HG03439 (cell line): Measurements from ENCODE around the gene MYH10.

Source experiments
- ATAC-seq: cut with Tn5 transposase; IDR thresholded peaks from one replicate; pipeline ENCODE4 v1.9.1; 2021; ENCODE audit warnings: mild to moderate bottlenecking, moderate library complexity; ENCODE audit not compliant: unreplicated experiment

Gene MYH10

GRCh38 chr17:8649157-8650118 is 18.9 kb upstream of the MYH10 start:
- no peak for ATAC-seq

DNA sequence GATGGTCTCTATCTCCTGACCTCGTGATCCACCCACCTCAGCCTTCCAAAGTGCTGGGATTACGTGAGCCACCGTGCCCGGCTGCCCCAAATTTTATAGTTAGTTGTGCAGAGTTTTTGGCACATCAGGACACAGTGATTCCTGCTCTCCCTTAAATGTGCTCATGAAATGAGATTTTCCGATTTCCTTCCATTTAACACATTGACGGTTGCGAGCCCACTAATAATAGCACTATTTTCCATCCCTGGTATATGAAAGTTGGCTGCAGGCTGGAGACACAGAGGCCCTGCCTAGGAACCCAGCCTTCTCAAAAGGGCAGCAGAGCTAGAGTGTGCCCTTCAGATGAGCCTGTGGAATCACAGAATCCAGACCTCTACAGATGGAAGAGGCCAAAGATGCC is 17.4 kb upstream of the MYH10 start:
- ATAC-seq: no peak

GRCh38 chr17:8647202-8647601 is 16.7 kb upstream of the MYH10 start:
- no peak for ATAC-seq

DNA sequence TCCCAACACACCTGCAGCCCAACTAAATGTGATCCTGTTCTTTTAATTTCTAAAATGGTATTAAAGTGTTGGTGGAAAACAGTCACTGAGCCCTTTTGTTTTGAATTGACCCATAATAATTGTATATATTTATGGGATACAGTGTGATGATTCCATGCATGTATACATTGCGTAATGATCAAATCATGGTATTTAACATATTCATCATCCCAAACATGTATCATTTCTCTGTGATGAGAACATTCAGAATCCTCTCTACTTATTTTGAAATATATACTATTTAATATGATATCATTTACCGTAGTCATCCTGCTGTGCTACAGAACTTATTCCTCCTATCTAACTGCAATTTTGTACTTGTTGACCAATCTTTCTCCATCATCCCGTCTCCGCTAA is 14.0 kb upstream of the MYH10 start:
- ATAC-seq: no peak

- no peak for ATAC-seq
Observed at GRCh38 chr17:8643855-8644506, 13.5 kb upstream of the MYH10 start.

- ATAC-seq: no peak
Observed at GRCh38 chr17:8639709-8640108, 9.2 kb upstream of the MYH10 start.

DNA sequence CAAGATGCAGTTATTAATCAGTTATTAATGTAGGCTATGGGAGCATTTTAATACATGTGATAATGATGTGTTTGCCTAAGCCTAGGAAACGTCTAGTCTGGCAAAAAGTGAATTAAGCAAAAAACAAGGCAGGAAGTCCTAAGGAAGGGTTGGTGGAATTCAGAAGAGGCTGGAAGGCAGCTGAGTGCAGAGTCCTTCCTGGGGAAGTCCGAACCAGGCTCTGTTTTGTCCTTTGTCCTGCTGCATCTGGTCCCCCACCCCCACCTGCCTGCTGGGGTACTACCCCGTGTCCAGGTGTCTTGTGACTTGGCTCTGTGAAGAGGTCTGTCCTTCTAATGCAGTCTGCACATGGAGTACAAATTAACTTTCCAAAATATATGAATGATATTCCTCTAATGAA is 1.5 kb upstream of the MYH10 start:
- no peak for ATAC-seq

DNA sequence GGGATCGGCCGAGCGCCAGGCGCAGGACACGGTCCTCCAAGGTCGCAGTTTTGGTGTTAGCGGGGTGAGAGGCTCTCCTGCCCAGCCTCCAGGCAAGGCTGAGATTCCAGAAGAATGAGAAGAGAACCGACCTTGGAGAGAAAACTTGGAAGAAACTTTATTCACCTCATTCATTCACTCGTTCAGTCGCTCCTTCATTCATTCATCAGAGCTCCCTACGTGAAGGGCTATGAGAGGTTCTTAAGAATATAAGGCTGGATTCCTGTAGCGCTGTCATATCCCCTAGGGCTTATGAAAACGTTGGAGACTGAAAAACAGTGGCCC is 991 bp upstream of the MYH10 start:
- no peak for ATAC-seq

GRCh38 chr17:8630802-8631553 is 453 bp upstream of the MYH10 start:
- ATAC-seq: peak; percentile 96

- ATAC-seq: no peak
Observed at GRCh38 chr17:8629371-8630226, 926 bp downstream of the MYH10 start.

GRCh38 chr17:8628609-8629169 is 1.8 kb downstream of the MYH10 start:
- no peak for ATAC-seq

GRCh38 chr17:8628172-8628571 is 2.4 kb downstream of the MYH10 start:
- no peak for ATAC-seq

- no peak for ATAC-seq
Observed at GRCh38 chr17:8623591-8623990, 6.9 kb downstream of the MYH10 start.

DNA sequence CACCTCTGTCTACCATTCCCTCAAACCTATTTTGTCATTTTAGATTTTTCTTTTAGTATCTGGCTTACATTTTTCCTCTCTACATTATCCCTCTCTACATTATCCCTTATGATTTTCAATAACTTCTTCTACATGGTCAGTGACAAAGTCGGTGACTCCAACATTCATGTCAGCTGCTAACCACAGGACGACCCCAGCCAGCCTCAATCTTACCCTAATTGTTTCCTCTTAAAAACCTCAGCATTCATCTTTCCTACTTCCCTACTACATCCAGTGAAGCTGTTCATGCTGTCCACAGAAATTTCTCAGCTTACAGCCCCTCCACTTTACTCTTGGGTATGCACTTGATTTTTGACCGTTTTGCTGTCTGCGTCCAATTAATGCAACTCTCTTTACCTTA is 8.3 kb downstream of the MYH10 start:
- no peak for ATAC-seq

- ATAC-seq: no peak
Observed at GRCh38 chr17:8621585-8621984, 8.9 kb downstream of the MYH10 start.

DNA sequence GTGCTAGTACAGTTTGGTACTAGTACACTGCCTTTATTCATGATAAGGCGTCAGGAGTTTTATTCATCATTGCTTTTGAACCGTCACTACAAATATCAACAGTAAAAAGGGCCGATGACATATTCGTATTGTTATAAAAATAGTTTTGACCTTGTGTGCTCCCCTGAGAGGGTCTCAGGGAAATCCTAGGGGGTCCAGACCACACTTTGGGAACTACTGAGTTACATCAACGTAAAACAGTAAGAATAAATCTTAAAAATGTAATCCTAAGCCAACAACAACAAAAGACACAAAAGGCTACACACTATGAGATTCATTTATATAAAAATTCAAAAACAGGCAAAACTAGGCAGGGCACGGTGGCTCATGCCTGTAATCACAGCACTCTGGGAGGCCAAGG is 11.2 kb downstream of the MYH10 start:
- no peak for ATAC-seq

DNA sequence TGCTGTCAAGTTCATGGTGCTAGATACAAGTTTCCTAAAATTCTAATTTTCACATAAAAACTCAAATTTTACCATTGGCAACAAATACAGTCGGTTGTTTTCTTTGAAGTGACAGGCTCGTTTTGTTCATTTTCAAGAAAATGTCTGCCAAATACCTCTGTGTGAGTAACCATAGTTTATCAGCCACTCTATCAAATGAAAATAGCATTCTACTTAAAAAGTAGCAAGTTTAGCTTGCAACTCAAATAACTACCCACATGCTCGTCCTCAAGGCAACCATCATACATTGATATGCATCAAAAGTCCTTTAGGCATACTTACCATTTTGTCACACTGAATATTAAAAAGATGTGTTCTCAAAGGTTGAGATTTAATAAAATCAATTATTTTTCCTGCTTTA is 11.7 kb downstream of the MYH10 start:
- ATAC-seq: no peak

- ATAC-seq: no peak
Observed at GRCh38 chr17:8614988-8615387, 15.5 kb downstream of the MYH10 start.

GRCh38 chr17:8611619-8612298 is 18.8 kb downstream of the MYH10 start:
- ATAC-seq: no peak

DNA sequence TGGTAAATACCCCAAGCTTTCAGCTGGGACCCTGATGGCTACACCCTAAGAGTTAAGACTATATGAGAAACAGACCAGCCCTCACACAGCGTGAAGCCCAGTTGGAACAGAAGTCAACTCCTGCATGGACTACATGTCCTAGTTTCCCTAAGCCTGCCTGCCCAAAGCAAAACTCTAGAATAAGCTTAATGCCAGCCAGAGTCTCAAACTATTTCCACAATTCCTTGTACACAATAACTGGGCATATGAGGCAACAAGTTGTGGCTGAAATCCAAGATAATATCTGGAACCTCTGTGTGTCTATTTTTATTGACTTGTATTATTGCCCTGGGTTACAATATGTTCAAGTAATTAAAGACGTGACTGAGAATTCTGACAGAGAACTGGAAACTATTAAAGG is 19.4 kb downstream of the MYH10 start:
- no peak for ATAC-seq
